Esophagus muscularis mucosa (tissue), 4 donors: ENCODE data around the gene DNAH6. TPM values are rescaled to one million over a fixed set of nuclear protein-coding genes. Genes with fewer than 3 reads are reported as not detected.

Source experiments
- DNase-seq: peaks from one replicate; pipeline ENCODE4 v3.0.0-alpha.2; 2017; ENCODE audit errors: extremely low spot score
- H3K27ac ChIP-seq, 4 donors: fragments of 200-600 bp; sonication (generic); replicated peaks in 1 of 4; 1 replicate in 3 of 4; 2 replicates in 1 of 4; pipeline ENCODE4 v1.5.1; 2016 to 2019; ENCODE audit warnings: mild to moderate bottlenecking in 1 of 4
- H3K27me3 ChIP-seq, 4 donors: fragments of 200-600 bp; sonication (generic); one replicate each; pipeline versions ENCODE4 v1.5.1 to v1.6.0; 2016 to 2019
- H3K36me3 ChIP-seq, 4 donors: fragments of 200-600 bp; sonication (generic); one replicate each; pipeline ENCODE4 v1.5.1; 2016 to 2019
- H3K4me1 ChIP-seq, 4 donors: fragments of 200-600 bp; sonication (generic); one replicate each; pipeline ENCODE4 v1.5.1; 2016 to 2019
- H3K4me3 ChIP-seq, 4 donors: fragments of 200-600 bp; sonication (generic); 1 replicate in 2 of 4; 2 replicates in 2 of 4; pipeline ENCODE4 v1.5.1; 2016 to 2019; ENCODE audit warnings: mild to moderate bottlenecking in 4 of 4, moderate library complexity in 1 of 4
- H3K9me3 ChIP-seq, 4 donors: fragments of 200-600 bp; sonication (generic); 1 replicate in 3 of 4; 2 replicates in 1 of 4; pipeline ENCODE4 v1.5.1; 2016 to 2019
- EP300 ChIP-seq: sonication (generic); formaldehyde crosslinking; IDR thresholded peaks from one replicate; pipeline ENCODE4 v1.6.1; 2017; ENCODE audit warnings: antibody characterized with exemption
- POLR2A ChIP-seq: fragments of 450-650 bp; IDR thresholded peaks from one replicate; pipeline ENCODE4 v1.6.1; 2017; ENCODE audit warnings: antibody characterized with exemption, moderate library complexity, mild to moderate bottlenecking, low read depth
- POLR2AphosphoS5 ChIP-seq, 2 donors: sonication (generic); formaldehyde crosslinking; IDR thresholded peaks; one replicate each; pipeline ENCODE4 v1.6.1; 2017; ENCODE audit warnings: antibody characterized with exemption in 2 of 2
- WGBS: methylation state at CpG from one replicate; pipeline ENCODE4 v1.1.5; 2018; 5-methylcytosine and 5-hydroxymethylcytosine counted together
- intact Hi-C: fragments of 100-400 bp; cut with DNase I; formaldehyde crosslinking; loops from one replicate; pipeline ENCODE4 v1.15.1; 2023
- total RNA-seq, 4 donors: library from RNA; depleted of rRNA; stranded (reverse); fragments of >200 nt; gene quantifications; one replicate each; pipeline versions ENCODE4 v1.1.0 to v1.2.1, GENCODE V29; 2016
- TF ChIP-seq, protein P1 (sequence below), 3 experiments: fragments of 200-600 bp in 2 of 3; fragments of 450-650 bp in 1 of 3; sonication (generic) in 2 of 3; IDR thresholded peaks; one replicate each; pipeline ENCODE4 v1.5.1; 2017 to 2019; ENCODE audit warnings: antibody characterized with exemption in 3 of 3, mild to moderate bottlenecking in 2 of 3, moderate library complexity in 1 of 3

DNAH6 gene
- total RNA-seq, 4 donors from 2014 or later: 0.11 to 0.42 (median 0.23) TPM

DNA sequence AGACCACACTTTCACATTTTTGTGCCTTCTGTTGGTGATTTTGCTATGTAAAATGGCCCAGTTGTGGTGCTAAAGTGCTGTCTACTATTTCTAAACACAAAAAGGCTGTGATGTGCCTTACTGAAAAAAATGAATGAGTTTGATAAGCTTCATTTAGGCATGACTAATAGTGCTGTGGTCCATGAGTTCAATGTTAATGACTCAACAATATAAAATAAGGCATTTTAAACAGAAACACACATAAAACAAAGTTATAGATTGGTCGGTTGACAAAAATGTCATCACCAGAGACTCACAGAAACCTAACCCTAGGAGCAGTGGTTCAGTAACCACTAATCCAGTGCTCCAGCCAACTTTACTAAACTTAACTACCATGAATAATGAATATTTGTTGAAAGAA is 160.0 kb downstream of the DNAH6 start:
- Histone ChIP-seq H3K9me3 (no peaks in the 10 kb centered on the region), H3K36me3 (no peaks in the 10 kb centered on the region), H3K27ac (no peak overlapping the region), H3K27me3 (no peaks in the 10 kb centered on the region), H3K4me1 (no peaks in the 10 kb centered on the region), H3K4me3 (no peak overlapping the region)
- no peak for TF ChIP-seq POLR2A
- no peak for TF ChIP-seq POLR2AphosphoS5 (IDR thresholded peaks at IDR 0.05)
- TF ChIP-seq EP300: no peak
- TF ChIP-seq, protein P1, sequence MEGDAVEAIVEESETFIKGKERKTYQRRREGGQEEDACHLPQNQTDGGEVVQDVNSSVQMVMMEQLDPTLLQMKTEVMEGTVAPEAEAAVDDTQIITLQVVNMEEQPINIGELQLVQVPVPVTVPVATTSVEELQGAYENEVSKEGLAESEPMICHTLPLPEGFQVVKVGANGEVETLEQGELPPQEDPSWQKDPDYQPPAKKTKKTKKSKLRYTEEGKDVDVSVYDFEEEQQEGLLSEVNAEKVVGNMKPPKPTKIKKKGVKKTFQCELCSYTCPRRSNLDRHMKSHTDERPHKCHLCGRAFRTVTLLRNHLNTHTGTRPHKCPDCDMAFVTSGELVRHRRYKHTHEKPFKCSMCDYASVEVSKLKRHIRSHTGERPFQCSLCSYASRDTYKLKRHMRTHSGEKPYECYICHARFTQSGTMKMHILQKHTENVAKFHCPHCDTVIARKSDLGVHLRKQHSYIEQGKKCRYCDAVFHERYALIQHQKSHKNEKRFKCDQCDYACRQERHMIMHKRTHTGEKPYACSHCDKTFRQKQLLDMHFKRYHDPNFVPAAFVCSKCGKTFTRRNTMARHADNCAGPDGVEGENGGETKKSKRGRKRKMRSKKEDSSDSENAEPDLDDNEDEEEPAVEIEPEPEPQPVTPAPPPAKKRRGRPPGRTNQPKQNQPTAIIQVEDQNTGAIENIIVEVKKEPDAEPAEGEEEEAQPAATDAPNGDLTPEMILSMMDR (IDR thresholded peaks at IDR 0.05): no peak
- DNase-seq: no peak
- intact Hi-C loops: no loop called here
- WGBS: 69% methylated on average over 1 of the region's 1 CpG

DNA sequence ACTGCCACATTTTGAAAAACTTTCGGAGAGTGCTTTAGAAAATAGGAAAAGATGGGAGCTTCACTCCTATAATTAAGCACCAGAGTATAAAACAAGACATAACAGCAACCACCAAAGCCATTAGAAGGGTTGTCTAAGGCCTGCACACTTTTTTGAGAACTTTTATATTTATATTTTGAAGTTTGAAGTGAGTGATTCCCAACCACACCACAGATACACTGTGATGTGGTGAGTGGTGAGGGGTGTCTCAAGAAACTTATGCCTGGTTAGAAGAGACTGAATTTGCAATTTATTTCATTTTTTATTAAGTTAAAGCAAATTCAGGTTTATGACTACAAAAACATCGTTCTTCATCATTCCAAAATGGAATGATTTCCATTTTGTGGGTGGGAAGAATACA is 161.9 kb downstream of the DNAH6 start:
- DNase-seq: no peak
- TF ChIP-seq POLR2AphosphoS5 (IDR thresholded peaks at IDR 0.05): no peak
- no peak for TF ChIP-seq EP300
- TF ChIP-seq POLR2A: no peak
- TF ChIP-seq, protein P1 (IDR thresholded peaks at IDR 0.05): no peak
- Histone ChIP-seq H3K4me3 (no peak overlapping the region), H3K27me3 (no peaks in the 10 kb centered on the region), H3K9me3 (no peaks in the 10 kb centered on the region), H3K4me1 (no peaks in the 10 kb centered on the region), H3K27ac (no peak overlapping the region), H3K36me3 (no peaks in the 10 kb centered on the region)
- 90% methylated on average over 2 of the region's 2 CpGs for WGBS
- intact Hi-C loops: no loop called here

DNA sequence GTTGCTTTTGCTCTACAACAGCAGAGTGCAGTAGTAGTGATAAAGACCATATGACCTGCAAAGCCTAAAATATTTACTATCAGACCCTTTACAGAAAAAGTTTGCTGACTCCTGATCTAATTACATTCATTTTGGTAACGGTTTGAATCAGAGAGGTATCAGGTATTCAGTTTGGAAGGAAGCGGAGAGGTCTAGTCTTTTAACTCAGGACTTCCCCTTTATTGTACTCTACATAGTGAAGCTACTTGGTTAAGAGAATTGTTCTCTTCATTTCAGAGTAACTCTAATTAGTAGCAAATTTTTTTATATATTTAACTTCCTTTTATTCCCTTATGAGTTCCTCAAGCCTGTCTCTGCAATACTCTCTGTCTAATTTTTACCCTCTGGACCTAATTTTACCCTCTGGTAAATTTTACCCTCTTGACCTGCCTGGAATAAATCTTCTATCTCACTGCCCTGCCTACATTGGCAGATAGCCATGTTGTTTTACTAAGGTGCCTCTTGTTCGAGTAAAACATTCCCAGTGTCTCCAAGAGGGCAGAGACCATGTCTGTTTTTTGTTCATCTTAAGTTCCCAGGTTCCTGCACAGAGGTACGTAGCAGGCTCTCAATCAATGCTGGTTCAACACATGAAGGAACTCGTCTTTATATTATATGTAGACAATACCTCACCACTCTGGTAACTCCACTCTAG is 170.6 kb downstream of the DNAH6 start:
- WGBS: 56% methylated on average over 5 of the region's 5 CpGs
- no peak overlapping the region for H3K4me3 ChIP-seq
- H3K36me3 ChIP-seq: no peaks in the 10 kb centered on the region
- TF ChIP-seq, protein P1 (IDR thresholded peaks at IDR 0.05): no peak
- TF ChIP-seq POLR2AphosphoS5 (IDR thresholded peaks at IDR 0.05): no peak
- TF ChIP-seq POLR2A: no peak
- TF ChIP-seq EP300: no peak
- H3K4me1 ChIP-seq: no peaks in the 10 kb centered on the region
- no peak overlapping the region for H3K27ac ChIP-seq
- H3K9me3 ChIP-seq: no peaks in the 10 kb centered on the region
- intact Hi-C loops: no loop called here
- DNase-seq: no peak
- no peaks in the 10 kb centered on the region for H3K27me3 ChIP-seq

DNA sequence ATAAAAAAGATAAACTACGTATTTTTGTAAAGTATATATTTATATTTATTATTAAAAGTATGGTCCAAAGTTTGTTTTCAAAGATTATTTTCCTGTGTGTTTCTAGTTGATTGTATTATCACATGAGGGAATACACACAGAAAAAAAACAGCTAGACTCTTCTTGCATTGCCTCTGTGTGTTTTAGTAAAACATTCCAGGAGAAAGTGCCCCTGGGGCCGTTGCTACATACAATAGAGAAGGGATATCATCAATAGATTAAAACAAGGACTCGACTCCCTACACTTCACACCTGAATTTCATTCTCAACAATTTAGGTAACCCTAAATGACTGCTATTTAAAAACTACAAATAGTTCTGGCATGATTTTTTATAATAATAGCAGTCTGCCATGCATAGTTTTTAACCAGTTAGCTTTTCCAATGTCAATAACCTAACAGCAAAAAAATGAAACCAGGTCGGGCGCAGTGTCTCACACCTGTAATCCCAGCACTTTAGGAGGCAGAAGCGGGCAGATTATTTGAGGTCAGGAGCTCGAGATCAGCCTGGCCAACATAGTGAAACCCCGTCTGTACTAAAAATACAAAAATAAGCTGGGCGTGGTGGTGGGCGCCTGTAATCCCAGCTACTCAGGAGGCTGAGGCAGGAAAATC is 171.3 kb downstream of the DNAH6 start:
- no peak for DNase-seq
- Histone ChIP-seq H3K4me1 (no peaks in the 10 kb centered on the region), H3K9me3 (no peaks in the 10 kb centered on the region), H3K4me3 (no peak overlapping the region), H3K27me3 (no peaks in the 10 kb centered on the region), H3K27ac (no peak overlapping the region), H3K36me3 (no peaks in the 10 kb centered on the region)
- intact Hi-C loops: no loop called here
- WGBS: 80% methylated on average over 10 of the region's 10 CpGs
- TF ChIP-seq POLR2AphosphoS5 (IDR thresholded peaks at IDR 0.05) (no peak), EP300 (no peak), POLR2A (no peak)
- TF ChIP-seq, protein P1 (IDR thresholded peaks at IDR 0.05): no peak
